Dermis blood vessel endothelial cell (primary cell): ENCODE measurements around the gene PARD3. TPM values are rescaled to one million over a fixed set of nuclear protein-coding genes. Genes with fewer than 3 reads are reported as not detected.
"Not testable (repeated sequence)": the region's sequence is repeated elsewhere in the genome, so short reads cannot be mapped to it uniquely, and the experiment has no call there.

Source experiments
- DNase-seq: peaks from one replicate; pipeline ENCODE4 v3.0.0; 2010
- total RNA-seq: library from RNA; depleted of rRNA; stranded (reverse); fragments of >200 nt; gene quantifications from 2 replicates; pipeline ENCODE4 v1.2.3, GENCODE V29; 2014

The PARD3 gene
- total RNA-seq, 1 donor from 2014 or later, result 36.4 TPM

- DNase-seq, result peak; percentile 57
Observed at GRCh38 chr10:34709637-34710390, 105.3 kb downstream of the PARD3 start.

- no peak for DNase-seq
Observed at GRCh38 chr10:34707656-34708055, 107.4 kb downstream of the PARD3 start.

GRCh38 chr10:34706992-34707391, 108.1 kb downstream of the PARD3 start:
- DNase-seq, result not testable (repeated sequence)

GRCh38 chr10:34706147-34706546, 108.9 kb downstream of the PARD3 start:
- DNase-seq, result no peak

- DNase-seq, result no peak
Observed at GRCh38 chr10:34705563-34705962, 109.5 kb downstream of the PARD3 start.

GRCh38 chr10:34704526-34705184, 110.4 kb downstream of the PARD3 start:
- no peak for DNase-seq

GRCh38 chr10:34702982-34703381, 112.1 kb downstream of the PARD3 start:
- DNase-seq, result no peak

GRCh38 chr10:34702093-34702937, 112.8 kb downstream of the PARD3 start:
- no peak for DNase-seq

- DNase-seq, result no peak
Observed at GRCh38 chr10:34701194-34701593, 113.9 kb downstream of the PARD3 start.

- not testable (repeated sequence) for DNase-seq
Observed at GRCh38 chr10:34700752-34701151, 114.3 kb downstream of the PARD3 start.

GRCh38 chr10:34699904-34700517, 115.1 kb downstream of the PARD3 start:
- DNase-seq, result no peak

- peak; percentile 73 for DNase-seq
Observed at GRCh38 chr10:34698979-34699378, 116.1 kb downstream of the PARD3 start.

GRCh38 chr10:34698248-34698831, 116.8 kb downstream of the PARD3 start:
- DNase-seq, result no peak

- DNase-seq, result no peak
Observed at GRCh38 chr10:34697351-34698247, 117.5 kb downstream of the PARD3 start.

- peak; percentile 56 for DNase-seq
Observed at GRCh38 chr10:34696423-34696822, 118.7 kb downstream of the PARD3 start.

GRCh38 chr10:34690383-34691049, 124.6 kb downstream of the PARD3 start:
- DNase-seq, result no peak

GRCh38 chr10:34689053-34689452, 126.0 kb downstream of the PARD3 start:
- DNase-seq, result no peak

GRCh38 chr10:34687434-34688210, 127.5 kb downstream of the PARD3 start:
- DNase-seq, result no peak

GRCh38 chr10:34682580-34682979, 132.5 kb downstream of the PARD3 start:
- no peak for DNase-seq

- DNase-seq, result no peak
Observed at GRCh38 chr10:34681933-34682332, 133.2 kb downstream of the PARD3 start.
